HL-60/S4 treated with retinoic acid at 250 ng/mL for 4 days and 3 days (cell line): ENCODE results near the gene LCE2D.
"Not testable (repeated sequence)": the region's sequence is repeated elsewhere in the genome, so short reads cannot be mapped to it uniquely, and the experiment has no call there.

ENCODE experiments used
- in situ Hi-C: fragments of 300-500 bp; cut with MboI; formaldehyde crosslinking; loops from 2 replicates; pipeline ENCODE4 v1.7.0; 2022; ENCODE audit warnings: low sequenced_read_pairs

The LCE2D gene, protein sequence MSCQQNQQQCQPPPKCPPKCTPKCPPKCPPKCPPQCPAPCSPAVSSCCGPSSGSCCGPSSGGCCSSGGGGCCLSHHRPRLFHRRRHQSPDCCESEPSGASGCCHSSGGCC

DNA sequence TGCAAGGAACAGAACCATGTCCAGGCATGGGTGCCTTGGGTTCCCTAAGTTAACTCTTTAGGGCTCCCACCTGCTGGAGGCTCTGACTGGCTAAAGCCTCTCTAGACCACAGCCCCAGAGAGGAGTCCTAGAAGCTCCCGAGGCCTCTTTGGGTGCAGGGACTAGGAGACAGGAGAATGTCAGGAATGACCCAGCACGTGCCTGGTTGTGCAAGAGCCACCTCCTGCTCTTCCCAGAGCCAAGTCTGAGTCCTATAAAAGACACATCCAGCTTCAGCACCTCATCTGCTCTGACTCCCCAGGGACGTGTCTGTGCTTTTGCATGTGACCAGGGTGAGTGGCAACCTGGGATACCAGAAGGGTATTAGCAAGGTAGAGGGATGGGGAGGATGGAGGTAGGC lies at the start of gene LCE2D:
Gene LCE2D, plus strand, starts transcription at position 283 of the 400 bp plus-strand sequence. CDS start 726 bp downstream, outside the sequence.
- in situ Hi-C loops = no loop called here

DNA sequence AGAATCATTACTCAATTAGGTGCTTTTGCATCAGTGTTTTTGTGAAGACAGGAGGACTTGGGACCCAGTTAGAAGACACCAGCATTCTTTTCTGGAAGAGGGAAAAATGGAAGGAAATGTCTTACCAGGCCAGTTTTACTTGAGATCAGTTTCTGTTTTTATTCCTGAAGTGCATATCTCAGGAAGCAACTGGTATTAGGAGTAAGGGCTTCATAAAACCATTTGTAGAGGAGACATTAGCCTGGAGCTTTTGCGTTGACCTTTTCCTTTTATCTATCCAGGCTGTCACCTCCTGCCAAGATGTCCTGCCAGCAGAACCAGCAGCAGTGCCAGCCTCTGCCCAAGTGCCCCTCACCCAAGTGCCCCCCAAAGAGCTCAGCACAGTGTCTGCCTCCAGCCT lies 49.7 kb upstream of the LCE2D start, which contains the start of gene LCE3B:
Gene LCE3B, plus strand, starts transcription at position 301 of the 400 bp plus-strand sequence. Its CDS starts 0 bp downstream, at position 301.
- in situ Hi-C loops = no loop called here

DNA sequence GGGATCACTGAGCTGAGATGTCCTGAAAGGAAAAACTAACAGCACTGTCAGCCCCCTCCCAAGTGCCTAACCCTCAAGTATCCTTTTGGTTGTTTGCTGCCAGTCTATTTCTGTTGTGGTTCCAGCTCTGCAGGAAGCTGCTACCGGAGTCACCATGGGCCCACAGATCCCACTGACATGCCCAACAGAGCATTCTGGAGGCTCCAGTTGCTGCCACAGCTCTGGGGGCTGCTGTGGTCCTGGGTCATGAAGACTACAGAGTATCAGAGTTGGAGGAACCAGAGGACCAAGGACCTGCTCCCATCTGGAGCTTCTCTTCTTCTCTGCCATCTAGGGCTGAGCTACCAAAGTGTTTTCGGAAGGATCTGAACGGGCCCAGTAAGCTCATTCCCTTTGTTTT lies 41.2 kb upstream of the LCE2D start:
- in situ Hi-C loops = no loop called here

DNA sequence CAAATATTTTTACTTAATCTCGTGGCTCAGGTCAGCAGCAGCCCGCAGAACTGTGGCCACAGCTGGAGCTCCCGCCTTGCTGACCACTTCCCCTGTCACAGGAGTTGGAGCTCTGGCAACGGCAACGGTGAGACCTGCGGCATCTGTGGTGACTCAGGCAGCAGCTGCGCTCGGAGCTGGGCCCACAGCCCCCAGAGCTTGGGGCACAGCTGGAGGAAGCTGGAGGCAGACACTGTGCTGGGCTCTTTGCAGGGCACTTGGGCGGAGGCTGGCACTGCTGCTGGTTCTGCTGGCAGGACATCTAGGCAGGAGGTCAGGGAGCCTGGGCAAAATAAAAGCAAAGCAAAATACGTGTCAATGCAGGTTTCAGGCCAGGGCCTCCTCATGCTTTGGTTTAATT lies 40.4 kb upstream of the LCE2D start, which contains the start of gene LCE3A:
Gene LCE3A, minus strand, starts transcription at position 301 of the 400 bp plus-strand sequence. Its CDS starts 0 bp downstream, at position 301.
- in situ Hi-C loops = no loop called here

DNA sequence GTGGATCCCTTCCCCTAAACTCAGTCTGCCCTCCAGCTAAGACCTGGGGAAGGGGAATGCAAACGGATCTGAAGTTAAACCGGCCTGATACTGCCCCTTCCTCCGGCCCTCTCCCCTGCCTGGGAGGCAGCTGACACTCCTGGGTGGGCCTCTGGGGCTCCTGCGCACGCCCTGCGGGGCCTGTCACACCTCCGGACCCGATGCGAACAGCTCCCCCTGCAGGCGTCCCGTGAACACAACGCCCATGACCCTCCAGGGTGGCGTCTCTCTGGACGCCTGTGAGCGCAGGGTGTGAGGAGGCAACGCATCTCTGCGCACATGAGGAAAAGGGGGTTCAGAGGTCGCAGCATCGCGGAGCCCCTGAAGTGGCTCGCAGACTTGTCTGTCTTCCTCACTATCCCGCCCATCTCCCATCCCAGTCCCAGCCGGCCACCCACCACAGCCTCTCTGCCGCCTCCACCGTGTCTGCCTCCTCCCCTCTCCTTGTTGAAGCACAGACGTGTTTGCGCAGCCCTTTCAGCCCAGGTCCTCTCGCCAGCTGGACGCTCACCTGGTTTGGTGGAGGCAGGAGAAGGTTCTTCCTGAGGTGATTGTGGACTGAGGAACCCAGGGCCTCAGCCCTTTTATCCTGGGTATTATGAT lies 39.9 kb upstream of the LCE2D start:
- in situ Hi-C loops = no loop called here

DNA sequence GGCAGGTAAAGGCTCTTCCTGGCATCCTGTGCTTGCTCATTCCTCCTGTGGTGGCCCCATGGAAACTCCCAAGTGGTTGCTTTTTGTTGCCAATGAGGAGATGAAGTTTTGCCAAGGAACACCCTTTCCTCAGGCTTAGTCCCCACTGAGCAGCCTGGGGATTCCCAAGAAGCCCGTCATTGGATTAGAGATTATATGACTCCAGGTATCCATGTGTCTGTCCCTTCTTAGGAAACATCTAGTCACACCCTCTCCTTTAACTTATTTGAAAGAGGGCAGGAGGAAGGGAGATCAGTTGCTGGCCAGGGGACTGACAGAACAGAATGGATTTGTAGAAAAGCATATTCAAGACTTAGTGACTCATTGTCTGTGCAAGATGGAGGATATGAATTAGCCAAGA lies 36.4 kb upstream of the LCE2D start:
- in situ Hi-C loops = no loop called here

DNA sequence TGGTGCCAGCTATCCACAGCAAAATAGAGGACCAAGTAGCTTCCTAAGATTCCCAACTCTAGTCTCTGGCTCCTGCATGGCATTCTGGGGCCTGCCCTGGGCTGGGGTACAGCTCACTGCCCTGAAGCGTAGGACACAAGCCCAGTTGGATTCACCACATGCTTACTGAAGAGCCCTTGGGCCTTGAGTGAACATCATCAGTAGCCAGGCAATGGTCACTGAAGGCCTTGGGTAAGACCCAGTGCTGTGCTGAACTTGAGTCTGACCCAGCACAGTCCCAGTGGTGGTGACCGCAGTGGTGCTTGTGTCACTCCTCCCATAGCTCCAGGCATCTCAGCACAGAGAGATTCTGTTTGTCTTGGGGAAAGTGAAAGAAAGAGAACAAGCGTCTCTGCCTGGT lies 32.6 kb upstream of the LCE2D start:
- in situ Hi-C loops = no loop called here

DNA sequence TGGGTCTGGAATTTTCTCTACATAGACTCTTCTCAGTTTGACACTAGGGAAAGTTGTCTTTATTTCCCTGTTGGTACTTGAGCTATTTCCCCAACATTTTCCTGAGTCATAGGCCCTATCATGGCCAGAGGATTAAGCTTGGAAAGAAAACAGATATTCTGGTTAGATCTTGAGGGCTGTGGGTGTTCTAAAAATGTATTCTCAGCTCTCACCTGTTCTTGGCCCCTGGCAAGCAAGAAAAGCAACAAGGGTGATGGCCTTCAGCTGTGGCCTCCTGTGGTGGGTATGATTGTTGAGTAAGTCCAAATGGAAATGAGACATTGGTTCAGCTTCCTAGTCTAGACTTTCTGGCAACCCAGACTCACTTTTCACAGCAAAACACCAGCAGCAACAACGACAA lies 22.8 kb upstream of the LCE2D start:
- in situ Hi-C loops = no loop called here

DNA sequence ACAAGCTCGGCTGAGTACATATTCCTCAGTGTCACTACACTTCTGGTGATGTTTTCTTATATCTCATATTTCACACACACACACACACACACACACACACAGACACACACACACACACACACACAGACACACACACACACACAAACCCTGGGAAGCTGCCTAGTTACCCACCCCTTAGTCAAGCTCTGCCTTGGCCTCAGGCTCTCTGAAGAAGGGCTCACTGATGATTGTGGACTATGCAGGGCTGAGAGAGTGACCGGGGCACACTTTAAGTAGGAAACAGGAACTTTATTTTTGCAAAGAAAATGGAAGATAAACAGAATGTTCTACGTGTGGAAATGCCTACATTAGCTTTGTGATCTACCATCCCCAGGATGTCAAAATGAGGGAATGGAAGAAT lies 19.2 kb upstream of the LCE2D start:
- in situ Hi-C loops = no loop called here

DNA sequence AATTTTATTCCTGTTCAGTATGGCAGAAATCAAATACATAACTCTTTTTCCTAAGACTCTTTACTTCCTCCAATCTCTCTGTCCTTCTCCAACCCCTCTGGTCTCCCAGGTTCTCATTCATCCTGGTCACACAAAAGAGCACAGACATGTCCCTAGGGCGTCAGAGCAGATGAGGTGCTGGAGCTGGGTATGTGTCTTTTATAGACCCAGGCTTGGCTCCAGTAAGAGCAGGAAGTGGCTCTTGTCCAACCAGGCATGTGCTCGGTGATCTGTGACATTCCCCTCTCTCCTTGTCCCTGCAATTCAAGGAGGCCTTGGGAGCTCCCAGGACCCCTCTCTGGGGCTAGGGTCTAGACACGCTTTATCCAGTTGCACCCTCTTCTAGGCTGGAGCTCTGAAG lies 18.0 kb upstream of the LCE2D start:
- in situ Hi-C loops = no loop called here

DNA sequence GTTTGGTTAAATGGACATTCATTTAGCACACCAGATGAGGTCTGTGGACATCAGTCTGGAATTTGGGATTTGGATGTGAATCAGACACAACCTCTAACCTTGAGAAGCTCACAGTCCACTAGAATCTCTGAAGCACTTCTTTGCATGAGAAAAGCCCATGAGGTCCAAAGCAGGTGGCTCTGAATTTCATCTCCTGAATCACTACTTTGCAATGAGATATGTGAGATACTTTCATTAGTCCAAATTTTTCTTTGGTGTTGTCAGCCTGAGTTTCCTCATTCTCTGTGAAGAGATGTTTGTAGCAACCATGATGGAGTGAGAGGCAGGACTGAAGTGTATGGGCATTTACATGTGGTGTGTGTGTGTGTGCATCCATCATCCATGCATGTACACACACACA lies 16.5 kb upstream of the LCE2D start:
- in situ Hi-C loops = no loop called here

DNA sequence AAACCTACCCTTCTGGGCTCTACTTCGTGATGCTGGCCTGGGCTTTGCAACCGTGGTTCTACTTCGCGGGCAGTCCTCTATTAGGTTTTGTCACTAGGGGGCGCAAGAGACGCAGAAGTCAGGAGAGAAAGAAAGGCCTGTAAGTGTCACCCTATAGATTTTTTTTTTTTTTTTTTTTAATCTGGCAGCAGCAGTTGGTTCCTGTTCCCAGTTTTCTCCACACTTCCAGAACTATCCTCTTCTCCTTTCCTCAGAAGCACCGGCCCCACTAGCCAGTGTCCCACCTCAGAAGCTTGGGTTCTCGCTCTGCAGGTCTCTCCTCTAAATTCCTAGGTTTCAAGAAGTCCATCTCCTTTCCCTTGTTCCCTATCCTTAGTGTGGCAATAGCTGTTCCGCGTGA lies 9.1 kb upstream of the LCE2D start:
- in situ Hi-C loops = no loop called here

DNA sequence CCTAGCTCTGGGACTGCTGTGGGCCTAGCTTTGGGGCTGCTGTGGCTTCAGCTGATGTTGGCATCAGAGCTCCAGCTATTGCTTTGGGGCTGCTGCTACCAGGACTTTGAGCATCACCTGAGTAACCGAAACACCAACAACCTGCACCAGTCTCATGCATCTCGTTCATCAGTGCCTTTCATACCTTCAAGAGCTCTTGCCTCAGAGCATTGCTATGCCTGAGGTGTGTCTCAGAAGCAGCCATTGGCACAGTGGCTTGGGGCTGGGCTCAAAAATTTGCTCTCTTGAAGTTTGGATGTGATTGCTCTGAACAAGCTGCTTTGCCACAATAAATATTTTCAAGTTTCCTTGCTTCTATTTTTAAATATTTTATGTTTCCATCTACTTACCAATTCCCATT lies 6.7 kb upstream of the LCE2D start:
- in situ Hi-C loops = no loop called here

DNA sequence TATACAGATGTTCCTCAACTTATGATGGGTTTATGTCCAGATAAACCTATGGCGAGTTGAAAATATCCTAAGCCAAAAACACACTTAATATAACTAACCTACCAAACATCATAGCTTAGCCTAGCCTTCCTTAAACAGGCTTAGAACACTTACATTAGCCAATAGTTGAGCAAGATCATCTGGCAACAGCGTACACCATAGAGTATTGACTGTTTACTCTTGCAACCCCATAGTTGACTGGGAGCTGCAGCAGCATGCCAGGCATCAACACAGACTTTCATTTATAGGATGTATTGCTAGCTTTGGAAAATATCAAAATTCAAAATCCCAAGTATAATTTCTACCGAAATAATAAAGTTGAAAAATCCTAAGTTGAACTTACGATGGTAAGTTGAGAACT lies 5.5 kb upstream of the LCE2D start:
- in situ Hi-C loops = no loop called here

DNA sequence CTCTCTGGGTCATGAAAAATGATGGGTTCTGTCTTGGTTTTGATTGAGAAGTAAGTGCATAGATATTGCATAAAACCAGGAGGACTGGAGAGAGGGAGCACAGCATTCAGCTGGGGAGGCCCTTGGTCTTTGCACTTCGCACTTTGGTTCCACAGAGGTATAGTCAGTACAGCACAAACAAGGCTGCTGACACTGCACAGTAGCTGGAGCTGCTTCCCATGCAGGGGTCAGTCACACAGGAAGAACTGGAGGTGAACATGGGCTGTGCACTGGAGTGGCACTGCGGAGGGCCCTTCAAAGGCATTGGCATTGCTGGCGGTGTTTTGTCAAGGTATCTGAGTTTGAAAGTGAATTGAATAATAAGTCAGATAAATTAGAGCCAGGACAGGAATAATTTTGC lies 4.5 kb upstream of the LCE2D start:
- in situ Hi-C loops = no loop called here

DNA sequence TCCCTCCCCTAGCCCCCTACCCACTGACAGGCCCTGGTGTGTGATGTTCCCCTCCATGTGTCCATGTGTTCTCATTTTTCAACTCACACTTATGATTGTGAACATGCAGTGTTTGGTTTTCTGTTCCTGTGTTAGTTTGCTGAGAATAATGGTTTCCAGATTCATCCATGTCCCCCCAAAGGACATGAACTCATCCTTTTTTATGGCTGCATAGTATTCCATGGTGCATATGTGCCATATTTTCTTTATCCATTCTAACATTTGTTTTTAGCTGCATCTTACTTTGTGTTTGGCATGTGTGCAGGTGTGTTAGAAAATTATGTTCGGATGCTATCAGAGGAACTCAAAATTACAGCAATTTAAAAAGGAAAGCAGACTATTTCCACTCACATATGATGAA lies 3.0 kb downstream of the LCE2D start:
- in situ Hi-C loops = not testable (repeated sequence)

DNA sequence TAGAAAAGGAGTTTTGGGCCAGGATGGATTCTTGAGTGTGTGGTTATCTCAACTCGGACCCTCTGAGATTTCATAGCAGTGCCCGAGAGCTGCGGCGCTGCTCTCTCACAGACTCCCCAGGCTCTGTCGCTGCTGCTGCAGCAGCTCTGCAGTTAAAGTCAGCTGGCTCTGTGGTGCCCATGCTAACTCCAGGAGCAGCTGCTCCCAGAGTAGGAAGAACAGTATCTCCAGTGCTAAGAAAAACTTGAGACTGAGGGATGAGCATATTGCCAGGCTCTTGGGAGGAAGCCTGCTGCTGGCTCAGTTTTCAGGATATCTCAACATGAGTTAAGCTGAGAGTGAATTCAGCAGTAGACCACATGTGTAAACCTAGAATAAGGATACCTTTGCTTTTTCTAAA lies 4.5 kb downstream of the LCE2D start:
- in situ Hi-C loops = no loop called here

DNA sequence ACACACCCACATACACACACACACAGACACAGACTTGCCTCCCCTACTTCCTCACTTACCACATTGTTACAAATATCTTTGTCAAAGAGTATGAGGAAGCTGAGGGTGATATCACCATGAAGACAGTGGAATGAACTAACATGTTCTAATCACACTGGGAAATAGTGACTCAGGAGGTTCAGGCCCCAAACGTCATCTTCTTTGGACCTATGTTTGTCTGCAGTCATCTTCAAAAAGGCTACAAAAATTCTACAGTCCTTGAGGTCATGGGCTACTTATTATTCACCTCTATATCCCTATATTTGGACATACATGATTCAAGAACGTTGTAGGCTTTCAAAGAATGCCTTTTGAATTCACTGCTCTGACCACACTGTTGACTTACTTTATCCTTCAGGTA lies 9.8 kb downstream of the LCE2D start:
- in situ Hi-C loops = no loop called here

DNA sequence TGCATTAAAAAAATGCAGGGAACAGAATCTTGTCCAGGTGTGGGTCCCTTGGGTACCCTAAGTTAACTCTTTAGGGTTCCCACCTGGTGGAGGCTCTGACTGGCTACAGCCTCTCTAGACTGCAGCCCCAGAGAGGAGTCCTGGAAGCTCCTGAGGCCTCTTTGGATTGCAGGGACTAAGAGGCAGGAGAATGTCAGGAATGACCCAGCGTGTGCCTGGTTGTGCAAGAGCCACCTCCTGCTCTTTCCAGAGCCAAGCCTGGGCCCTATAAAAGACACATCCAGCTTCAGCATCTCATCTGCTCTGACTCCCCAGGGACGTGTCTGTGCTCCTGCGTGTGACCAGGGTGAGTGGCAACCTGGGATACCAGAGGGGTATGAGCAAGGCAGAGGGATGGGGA lies 11.8 kb downstream of the LCE2D start, which contains the start of gene LCE2C:
Gene LCE2C, plus strand, starts transcription at position 297 of the 400 bp plus-strand sequence. CDS start 737 bp downstream, outside the sequence.
- in situ Hi-C loops = not testable (repeated sequence)

DNA sequence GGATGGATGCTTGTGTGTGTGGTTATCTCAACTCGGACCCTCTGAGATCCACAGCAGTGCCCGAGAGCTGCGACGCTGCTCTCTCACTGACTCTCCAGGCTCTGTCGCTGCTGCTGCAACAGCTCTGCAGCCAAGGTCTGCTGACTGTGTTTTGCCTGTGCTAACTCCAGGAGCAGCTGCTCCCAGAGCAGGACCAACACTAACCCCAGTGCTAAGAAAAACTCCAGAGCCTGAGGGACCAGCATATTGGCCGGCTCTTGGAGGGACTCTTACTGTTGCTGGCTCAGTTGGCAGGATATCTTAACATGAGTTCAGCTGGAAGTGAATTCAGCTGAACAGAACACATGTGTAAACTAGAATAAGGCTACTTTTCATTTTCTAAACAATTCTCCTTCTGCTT lies 16.3 kb downstream of the LCE2D start:
- in situ Hi-C loops = no loop called here

DNA sequence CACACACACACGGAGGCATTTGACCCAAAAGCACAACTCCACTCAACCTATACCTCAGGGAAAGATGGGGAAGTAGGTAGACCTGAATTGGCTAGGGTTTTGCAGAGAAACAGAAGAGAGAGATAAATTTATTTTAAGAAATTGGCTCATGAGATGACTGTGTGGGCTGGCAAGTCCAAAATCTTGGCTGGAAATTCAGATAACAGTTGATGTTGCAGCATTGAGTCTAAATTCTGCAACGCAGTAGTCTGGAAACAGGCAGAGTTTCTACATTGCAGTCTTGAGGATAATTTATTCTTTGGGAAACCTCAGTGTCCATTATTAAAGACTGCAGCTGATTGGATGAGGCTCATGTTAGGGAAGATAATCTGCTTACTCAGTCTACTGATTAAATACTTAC lies 18.4 kb downstream of the LCE2D start:
- in situ Hi-C loops = no loop called here

DNA sequence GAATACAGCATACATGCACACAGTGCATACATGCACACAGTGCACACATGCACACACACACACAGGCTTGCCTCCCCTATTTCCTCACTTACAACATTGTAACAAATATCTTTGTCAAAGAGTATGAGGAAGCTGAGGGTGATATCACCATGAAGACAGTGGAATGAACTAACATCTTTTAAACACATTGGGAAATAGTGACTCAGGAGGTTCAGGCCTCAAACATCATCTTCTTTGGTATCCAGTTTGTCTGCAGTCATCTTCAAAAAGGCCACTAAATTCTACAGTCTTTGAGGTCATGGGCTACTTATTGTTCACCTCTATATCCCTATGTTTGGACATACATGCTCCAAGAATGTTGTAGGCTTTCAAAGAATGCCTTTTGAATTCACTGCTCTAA lies 20.7 kb downstream of the LCE2D start:
- in situ Hi-C loops = no loop called here

DNA sequence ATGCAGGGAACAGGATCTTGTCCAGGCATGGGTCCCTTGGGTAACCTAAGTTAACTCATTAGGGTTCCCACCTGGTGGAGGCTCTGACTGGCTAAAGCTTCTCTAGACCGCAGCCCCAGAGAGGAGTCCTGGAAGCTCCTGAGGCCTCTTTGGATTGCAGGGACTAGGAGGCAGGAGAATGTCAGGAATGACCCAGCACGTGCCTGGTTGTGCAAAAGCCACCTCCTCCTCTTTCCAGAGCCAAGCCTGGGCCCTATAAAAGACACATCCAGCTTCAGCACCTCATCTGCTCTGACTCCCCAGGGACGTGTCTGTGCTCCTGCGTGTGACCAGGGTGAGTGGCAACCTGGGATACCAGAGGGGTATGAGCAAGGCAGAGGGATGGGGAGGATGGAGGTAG lies 22.6 kb downstream of the LCE2D start, which contains the start of gene LCE2B:
Gene LCE2B, plus strand, starts transcription at position 301 of the 400 bp plus-strand sequence. CDS start 721 bp downstream, outside the sequence.
- in situ Hi-C loops = not testable (repeated sequence)
